VCaP (cell line): ENCODE measurements around the gene DPYSL4.
A peak's percentile ranks its signal among the peaks of the same experiment; 100 is the strongest.

Source experiments
- H3K27ac ChIP-seq: fragments of 450-650 bp; 2 replicates; pipeline ENCODE4 v1.5.1; 2017
- CTCF ChIP-seq: fragments of 450-650 bp; conservative IDR thresholded peaks from 2 replicates; pipeline ENCODE4 v1.5.1; 2017; ENCODE audit warnings: mild to moderate bottlenecking, moderate library complexity

The DPYSL4 gene

GRCh38 chr10:132186488-132187429 lies at the start of gene DPYSL4:
Gene DPYSL4 (plus strand): TSS chr10:132186948. CDS start chr10:132187064, 116 bp downstream.
- H3K27ac ChIP-seq: peak within 1 kb of the TSS; percentile 56
- TF ChIP-seq CTCF: no peak

- TF ChIP-seq CTCF: no peak
- H3K27ac ChIP-seq: no peak overlapping the region
These were observed 49.4 kb upstream of the DPYSL4 start for GRCh38 chr10:132137111-132138072.

GRCh38 chr10:132138133-132138532 lies 48.6 kb upstream of the DPYSL4 start:
- no peak for TF ChIP-seq CTCF
- H3K27ac ChIP-seq: no peak overlapping the region

GRCh38 chr10:132138596-132138995 lies 48.2 kb upstream of the DPYSL4 start:
- H3K27ac ChIP-seq: no peak overlapping the region
- TF ChIP-seq CTCF: no peak

GRCh38 chr10:132139526-132139925 lies 47.2 kb upstream of the DPYSL4 start:
- no peak overlapping the region for H3K27ac ChIP-seq
- no peak for TF ChIP-seq CTCF

- no peak for TF ChIP-seq CTCF
- H3K27ac ChIP-seq: no peak overlapping the region
These were observed 46.4 kb upstream of the DPYSL4 start for GRCh38 chr10:132140167-132140925.
